Endodermal cell (in vitro differentiated cells): ENCODE measurements around the gene LRFN4. TPM values are rescaled to one million over a fixed set of nuclear protein-coding genes. Genes with fewer than 3 reads are reported as not detected.

Experiments used
- DNase-seq: peaks from one replicate; pipeline ENCODE4 v3.0.0-alpha.2; 2017
- H3K27ac ChIP-seq: 2 replicates; pipeline ENCODE4 v1.5.1; 2013; ENCODE audit warnings: mild to moderate bottlenecking, low read depth, low read length, moderate library complexity
- H3K27me3 ChIP-seq: 2 replicates; pipeline ENCODE4 v1.6.1; 2013; ENCODE audit warnings: mild to moderate bottlenecking, low read length, moderate library complexity; ENCODE audit not compliant: insufficient read depth, control insufficient read depth, poor library complexity, severe bottlenecking
- H3K36me3 ChIP-seq: 2 replicates; pipeline ENCODE4 v1.7.0; 2013; ENCODE audit warnings: mild to moderate bottlenecking, low read length, moderate library complexity; ENCODE audit not compliant: control insufficient read depth, insufficient read depth
- H3K4me1 ChIP-seq: one replicate; pipeline ENCODE4 v1.7.0; 2013; ENCODE audit warnings: low read length; ENCODE audit not compliant: control insufficient read depth, insufficient read depth
- H3K4me3 ChIP-seq: 2 replicates; pipeline ENCODE4 v1.5.1; 2013; ENCODE audit warnings: mild to moderate bottlenecking, low read length, moderate library complexity
- H3K9ac ChIP-seq: 2 replicates; pipeline ENCODE4 v1.6.1; 2013; ENCODE audit warnings: mild to moderate bottlenecking, low read length, moderate library complexity; ENCODE audit not compliant: poor library complexity, severe bottlenecking; ENCODE audit errors: extremely low read depth
- H3K9me3 ChIP-seq: 2 replicates; pipeline ENCODE4 v1.6.1; 2013; ENCODE audit warnings: mild to moderate bottlenecking, low read length, moderate library complexity; ENCODE audit not compliant: control insufficient read depth
- H3K27ac Mint-ChIP-seq: 2 replicates; pipeline ENCODE4 v1.8.0; 2020; ENCODE audit warnings: mixed read lengths
- H3K27me3 Mint-ChIP-seq: 2 replicates; pipeline ENCODE4 v1.8.0; 2021; ENCODE audit warnings: mild to moderate bottlenecking, mixed read lengths; ENCODE audit not compliant: insufficient read depth
- H3K36me3 Mint-ChIP-seq: 2 replicates; pipeline ENCODE4 v1.8.0; 2020; ENCODE audit warnings: low read depth, mixed read lengths
- H3K4me1 Mint-ChIP-seq: 2 replicates; pipeline ENCODE4 v1.8.0; 2020; ENCODE audit warnings: mixed read lengths
- H3K4me3 Mint-ChIP-seq: 2 replicates; pipeline ENCODE4 v1.8.0; 2020; ENCODE audit warnings: mild to moderate bottlenecking, moderate library complexity, mixed read lengths
- H3K9me3 Mint-ChIP-seq: 2 replicates; pipeline ENCODE4 v1.8.0; 2020; ENCODE audit warnings: mild to moderate bottlenecking, mixed read lengths
- WGBS, 2 experiments: methylation state at CpG; one replicate each; pipeline versions ENCODE4 v1.1.5 to v1.1.7; 2013; ENCODE audit warnings: missing lambda C conversion rate in 2 of 2, mixed read lengths in 1 of 2; ENCODE audit not compliant: insufficient coverage in 1 of 2, insufficient read length in 1 of 2; 5-methylcytosine and 5-hydroxymethylcytosine counted together
- total RNA-seq, 2 donors: library from RNA; stranded (reverse); fragmentation: NEBNext Ultra II Directional in 1 of 2; extraction: Animal tissue kit (Norgen Biotek cat#: 25700) in 1 of 2; gene quantifications; 2 replicates in 1 of 2; 3 replicates in 1 of 2; pipeline ENCODE4 v1.2.1, GENCODE V29; 2021
- TF ChIP-seq, protein P1 (sequence below): fragments of 200-600 bp; sonication (generic); conservative IDR thresholded peaks from 2 replicates; pipeline ENCODE4 v1.5.0; 2021; ENCODE audit warnings: antibody characterized with exemption, mild to moderate bottlenecking

The LRFN4 gene
- total RNA-seq, 2 donors from 2014 or later: 23.2 to 26.2 TPM

DNA sequence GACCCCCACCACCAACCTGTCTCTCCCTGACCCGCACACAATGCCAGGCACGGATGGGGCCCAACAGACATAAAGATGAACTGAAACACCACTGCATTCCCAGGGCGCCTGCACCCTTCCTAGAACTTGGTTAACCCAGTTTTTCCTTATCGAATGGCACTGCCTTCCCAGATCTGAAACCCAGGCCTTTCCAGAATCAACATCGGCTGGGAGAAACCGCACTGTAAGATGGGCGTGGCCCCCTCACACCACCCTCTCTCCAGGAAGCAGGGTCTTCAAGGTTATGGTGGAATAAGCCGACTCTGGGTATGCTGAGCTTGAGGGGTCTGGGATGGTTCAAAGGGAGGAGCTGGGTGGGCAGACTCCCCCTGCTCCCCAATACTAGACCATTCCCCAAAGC is 23.1 kb downstream of the LRFN4 start:
- no peaks in the 10 kb centered on the region for H3K36me3 ChIP-seq
- peaks cover under 1% of the 10 kb centered on the region for H3K27me3 ChIP-seq
- no peak overlapping the region for H3K4me3 ChIP-seq
- no peak for DNase-seq
- Mint-ChIP-seq H3K27me3 (peaks cover 31% of the 10 kb centered on the region), H3K27ac (no peak overlapping the region), H3K4me1 (peaks cover 44% of the 10 kb centered on the region), H3K4me3 (no peak overlapping the region), H3K36me3 (no peaks in the 10 kb centered on the region), H3K9me3 (no peaks in the 10 kb centered on the region)
- no peak overlapping the region for H3K27ac ChIP-seq
- no peak overlapping the region for H3K9ac ChIP-seq
- H3K4me1 ChIP-seq: peaks cover 8% of the 10 kb centered on the region
- TF ChIP-seq, protein P1, sequence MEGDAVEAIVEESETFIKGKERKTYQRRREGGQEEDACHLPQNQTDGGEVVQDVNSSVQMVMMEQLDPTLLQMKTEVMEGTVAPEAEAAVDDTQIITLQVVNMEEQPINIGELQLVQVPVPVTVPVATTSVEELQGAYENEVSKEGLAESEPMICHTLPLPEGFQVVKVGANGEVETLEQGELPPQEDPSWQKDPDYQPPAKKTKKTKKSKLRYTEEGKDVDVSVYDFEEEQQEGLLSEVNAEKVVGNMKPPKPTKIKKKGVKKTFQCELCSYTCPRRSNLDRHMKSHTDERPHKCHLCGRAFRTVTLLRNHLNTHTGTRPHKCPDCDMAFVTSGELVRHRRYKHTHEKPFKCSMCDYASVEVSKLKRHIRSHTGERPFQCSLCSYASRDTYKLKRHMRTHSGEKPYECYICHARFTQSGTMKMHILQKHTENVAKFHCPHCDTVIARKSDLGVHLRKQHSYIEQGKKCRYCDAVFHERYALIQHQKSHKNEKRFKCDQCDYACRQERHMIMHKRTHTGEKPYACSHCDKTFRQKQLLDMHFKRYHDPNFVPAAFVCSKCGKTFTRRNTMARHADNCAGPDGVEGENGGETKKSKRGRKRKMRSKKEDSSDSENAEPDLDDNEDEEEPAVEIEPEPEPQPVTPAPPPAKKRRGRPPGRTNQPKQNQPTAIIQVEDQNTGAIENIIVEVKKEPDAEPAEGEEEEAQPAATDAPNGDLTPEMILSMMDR: no peak
- whole genome bisulfite sequencing, 2 experiments: 92 to 100% methylated on average over 4 to 7 of the region's 8 CpGs
- no peaks in the 10 kb centered on the region for H3K9me3 ChIP-seq

DNA sequence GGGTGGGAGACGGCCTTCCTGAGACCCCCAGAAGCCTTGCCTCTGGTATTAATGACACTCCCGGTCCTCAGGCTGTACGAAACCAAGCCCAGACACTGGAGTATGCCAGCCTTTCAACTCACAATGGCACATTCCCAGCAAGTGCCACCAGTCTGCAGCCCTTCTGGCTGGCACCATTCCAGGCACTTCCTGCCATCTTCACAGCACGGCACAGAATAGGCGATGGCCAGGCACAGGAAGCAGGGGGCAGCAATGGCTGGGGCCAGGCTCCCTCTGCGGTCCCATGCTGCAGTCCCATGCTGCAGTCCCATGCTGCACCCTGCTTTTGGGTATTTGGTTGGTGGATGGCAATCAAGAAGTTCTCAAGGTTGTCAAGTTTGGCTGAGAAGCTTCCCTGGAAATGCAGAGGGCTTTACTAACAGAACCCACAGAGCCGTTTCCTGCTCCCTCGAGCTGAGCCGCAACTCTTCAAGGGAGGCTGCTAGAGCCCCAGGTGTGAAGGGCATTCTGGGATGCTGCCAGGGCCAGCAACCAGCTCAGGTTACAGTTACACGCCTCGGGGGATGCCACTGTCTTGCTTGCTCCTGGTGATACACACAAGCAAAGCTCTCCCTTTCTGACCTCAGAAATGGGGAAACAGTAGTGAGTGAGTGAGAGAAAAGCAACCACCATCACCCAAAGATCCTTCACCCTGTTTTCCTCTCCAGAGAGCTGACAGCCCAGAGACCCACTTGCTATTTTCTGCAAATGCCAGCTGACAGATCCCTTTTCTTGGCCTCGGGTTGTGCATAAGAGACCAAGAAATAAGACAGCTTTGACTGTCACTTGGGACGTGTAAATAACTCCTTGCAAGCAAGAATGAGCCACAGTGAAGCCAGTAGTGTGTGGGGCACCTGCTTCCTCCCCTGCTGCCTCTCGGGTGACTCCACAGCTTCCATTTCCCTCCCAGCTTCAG is 23.9 kb downstream of the LRFN4 start:
- H3K27ac Mint-ChIP-seq: no peak overlapping the region
- no peak for DNase-seq
- no peaks in the 10 kb centered on the region for H3K9me3 Mint-ChIP-seq
- no peak overlapping the region for H3K9ac ChIP-seq
- peaks cover 43% of the 10 kb centered on the region for H3K4me1 Mint-ChIP-seq
- no peak overlapping the region for H3K4me3 Mint-ChIP-seq
- no peaks in the 10 kb centered on the region for H3K36me3 Mint-ChIP-seq
- H3K36me3 ChIP-seq: no peaks in the 10 kb centered on the region
- H3K27me3 ChIP-seq: no peaks in the 10 kb centered on the region
- H3K27me3 Mint-ChIP-seq: peaks cover 23% of the 10 kb centered on the region
- WGBS, 2 experiments: 88 to 96% methylated on average over 9 to 14 of the region's 14 CpGs
- TF ChIP-seq, protein P1: no peak
- no peak overlapping the region for H3K27ac ChIP-seq
- H3K9me3 ChIP-seq: no peaks in the 10 kb centered on the region
- H3K4me1 ChIP-seq: peaks cover 8% of the 10 kb centered on the region
- H3K4me3 ChIP-seq: no peak overlapping the region

DNA sequence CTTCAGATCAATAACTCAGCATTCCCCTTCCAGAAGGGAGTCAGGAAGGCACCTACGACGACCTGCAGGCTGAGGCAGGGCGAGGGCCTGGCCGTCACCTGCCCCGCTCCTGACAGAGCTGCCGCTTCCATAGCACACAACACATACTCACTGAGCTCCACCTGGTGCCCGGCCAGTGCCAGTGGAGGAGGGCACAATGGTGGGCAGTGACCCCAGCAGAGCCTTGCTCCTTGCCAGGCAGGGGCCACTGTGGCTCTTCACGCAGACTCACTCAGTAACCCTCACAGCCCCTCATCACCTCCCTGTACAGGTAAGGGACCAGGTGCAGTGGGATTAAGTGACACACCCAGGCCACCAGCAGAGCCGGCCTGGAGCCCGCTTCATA is 24.6 kb downstream of the LRFN4 start:
- Mint-ChIP-seq H3K4me1 (peaks cover 39% of the 10 kb centered on the region), H3K4me3 (no peak overlapping the region), H3K27me3 (peaks cover 20% of the 10 kb centered on the region), H3K27ac (no peak overlapping the region), H3K36me3 (no peaks in the 10 kb centered on the region), H3K9me3 (no peaks in the 10 kb centered on the region)
- no peak overlapping the region for H3K9ac ChIP-seq
- H3K27me3 ChIP-seq: no peaks in the 10 kb centered on the region
- H3K4me3 ChIP-seq: no peak overlapping the region
- no peak overlapping the region for H3K27ac ChIP-seq
- WGBS, 2 experiments: 90% methylated on average over 4 to 10 of the region's 10 CpGs
- DNase-seq: no peak
- TF ChIP-seq, protein P1: no peak
- H3K36me3 ChIP-seq: no peaks in the 10 kb centered on the region
- peaks cover 4% of the 10 kb centered on the region for H3K4me1 ChIP-seq
- H3K9me3 ChIP-seq: no peaks in the 10 kb centered on the region
